DOHH2 (cell line): Measurements from ENCODE around the gene GATAD2B.

ENCODE experiments used
- H3F3A ChIP-seq: fragments of 200-600 bp; sonication (generic), shearing (Covaris generic); 2 replicates; pipeline ENCODE4 v1.6.0; 2016; ENCODE audit warnings: antibody characterized with exemption, mild to moderate bottlenecking; ENCODE audit not compliant: control insufficient read depth, insufficient read depth
- H3K27ac ChIP-seq: fragments of 200-600 bp; sonication (generic); 2 replicates; pipeline ENCODE4 v1.5.1; 2014; ENCODE audit warnings: low read depth, mild to moderate bottlenecking, low read length, moderate library complexity
- H3K27me3 ChIP-seq: fragments of 200-600 bp; sonication (generic); 2 replicates; pipeline ENCODE4 v1.6.1; 2014; ENCODE audit warnings: mild to moderate bottlenecking, low read length, mixed read lengths; ENCODE audit not compliant: control insufficient read depth
- H3K36me3 ChIP-seq: fragments of 200-600 bp; sonication (generic); 2 replicates; pipeline ENCODE4 v1.6.1; 2014; ENCODE audit warnings: mild to moderate bottlenecking, low read length, moderate library complexity, mixed read lengths; ENCODE audit not compliant: control insufficient read depth
- H3K4me1 ChIP-seq: fragments of 200-600 bp; sonication (generic); 2 replicates; pipeline ENCODE4 v1.6.1; 2014; ENCODE audit warnings: mild to moderate bottlenecking, low read length, mixed read lengths; ENCODE audit not compliant: control insufficient read depth
- H3K4me2 ChIP-seq: fragments of 200-600 bp; sonication (generic); 2 replicates; pipeline ENCODE4 v1.6.0; 2014; ENCODE audit warnings: mild to moderate bottlenecking, low read length, moderate library complexity
- H3K4me3 ChIP-seq: fragments of 200-600 bp; sonication (generic); 2 replicates; pipeline ENCODE4 v1.5.1; 2014; ENCODE audit warnings: mild to moderate bottlenecking, low read length, mixed read lengths
- H3K79me2 ChIP-seq: fragments of 200-600 bp; sonication (generic); 2 replicates; pipeline ENCODE4 v1.6.1; 2014; ENCODE audit warnings: mild to moderate bottlenecking, low read length, mixed read lengths; ENCODE audit not compliant: control insufficient read depth
- H3K9me2 ChIP-seq: fragments of 200-600 bp; sonication (generic); replicated peaks from 2 replicates; pipeline ENCODE4 v1.6.1; 2014; ENCODE audit warnings: mild to moderate bottlenecking, low read length, mixed read lengths; ENCODE audit not compliant: control insufficient read depth
- H3K9me3 ChIP-seq: fragments of 200-600 bp; sonication (generic); 2 replicates; pipeline ENCODE4 v1.6.1; 2014; ENCODE audit warnings: antibody characterized with exemption, low read length, mixed read lengths; ENCODE audit not compliant: control insufficient read depth, insufficient read depth
- H4K20me1 ChIP-seq: fragments of 200-600 bp; sonication (generic); 2 replicates; pipeline ENCODE4 v1.6.0; 2014; ENCODE audit warnings: low read depth, mild to moderate bottlenecking, antibody characterized with exemption, low read length, moderate library complexity; ENCODE audit not compliant: control insufficient read depth, insufficient read depth
- EZH2phosphoT487 ChIP-seq: fragments of 200-600 bp; sonication (generic); IDR thresholded peaks from 2 replicates; pipeline ENCODE4 v1.6.1; 2017; ENCODE audit warnings: borderline replicate concordance, mild to moderate bottlenecking, antibody characterized with exemption, low read length, moderate library complexity, mixed read lengths
- TF ChIP-seq, protein P1 (sequence below): fragments of 200-600 bp; sonication (generic); IDR thresholded peaks from one replicate; pipeline ENCODE4 v1.5.1; 2014; ENCODE audit warnings: antibody characterized with exemption, mild to moderate bottlenecking, low read depth, low read length; ENCODE audit not compliant: poor library complexity, severe bottlenecking

The GATAD2B gene

DNA sequence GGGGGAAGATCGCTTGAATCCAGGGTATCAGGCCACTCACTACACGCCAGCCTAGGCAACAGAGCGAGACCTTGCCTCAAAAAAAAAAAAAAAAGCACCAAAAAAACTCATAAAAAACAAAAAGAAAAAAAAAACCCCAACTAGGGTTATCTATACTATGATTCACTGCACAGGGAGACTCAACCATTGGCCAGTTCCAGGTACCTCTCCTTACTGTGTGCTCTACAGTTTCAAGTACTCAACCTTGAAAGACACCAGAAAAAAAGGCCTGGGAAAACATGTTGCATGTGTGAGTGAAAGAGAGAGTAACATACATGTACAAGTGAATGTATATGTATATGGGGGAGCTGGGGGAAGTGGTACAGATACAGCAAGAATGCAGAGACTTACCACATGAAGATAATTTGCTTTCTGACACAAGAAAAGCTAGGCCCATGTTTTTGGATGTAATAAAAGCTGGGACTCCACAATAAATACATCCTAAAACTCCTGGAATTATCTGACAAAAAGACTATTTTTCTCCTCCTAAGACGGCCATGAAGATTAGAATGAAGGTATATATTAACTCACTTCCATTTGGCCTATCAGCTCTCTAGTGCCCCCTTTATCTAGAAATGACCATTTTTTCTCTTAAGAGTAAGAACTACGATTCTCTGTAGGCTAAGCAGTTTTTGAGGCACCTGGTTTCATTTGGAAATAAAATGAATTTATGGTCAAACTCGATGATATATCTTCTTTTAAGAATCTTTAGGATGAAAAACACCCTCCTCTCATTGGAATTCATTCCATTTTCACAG is 95.4 kb downstream of the GATAD2B start:
- peaks cover 5% of the 10 kb centered on the region; the same call in 1 of the 2 replicates for H3F3A ChIP-seq
- H3K4me1 ChIP-seq, result peaks cover 25% of the 10 kb centered on the region
- H3K4me2 ChIP-seq, result no peak overlapping the region
- H4K20me1 ChIP-seq, result no peaks in the 10 kb centered on the region
- no peaks in the 10 kb centered on the region for H3K9me3 ChIP-seq
- H3K27me3 ChIP-seq, result no peaks in the 10 kb centered on the region
- H3K27ac ChIP-seq, result no peak overlapping the region
- no peak overlapping the region for H3K4me3 ChIP-seq
- peaks cover 43% of the 10 kb centered on the region for H3K36me3 ChIP-seq
- H3K9me2 ChIP-seq, result no peaks in the 10 kb centered on the region
- TF ChIP-seq, protein P1, sequence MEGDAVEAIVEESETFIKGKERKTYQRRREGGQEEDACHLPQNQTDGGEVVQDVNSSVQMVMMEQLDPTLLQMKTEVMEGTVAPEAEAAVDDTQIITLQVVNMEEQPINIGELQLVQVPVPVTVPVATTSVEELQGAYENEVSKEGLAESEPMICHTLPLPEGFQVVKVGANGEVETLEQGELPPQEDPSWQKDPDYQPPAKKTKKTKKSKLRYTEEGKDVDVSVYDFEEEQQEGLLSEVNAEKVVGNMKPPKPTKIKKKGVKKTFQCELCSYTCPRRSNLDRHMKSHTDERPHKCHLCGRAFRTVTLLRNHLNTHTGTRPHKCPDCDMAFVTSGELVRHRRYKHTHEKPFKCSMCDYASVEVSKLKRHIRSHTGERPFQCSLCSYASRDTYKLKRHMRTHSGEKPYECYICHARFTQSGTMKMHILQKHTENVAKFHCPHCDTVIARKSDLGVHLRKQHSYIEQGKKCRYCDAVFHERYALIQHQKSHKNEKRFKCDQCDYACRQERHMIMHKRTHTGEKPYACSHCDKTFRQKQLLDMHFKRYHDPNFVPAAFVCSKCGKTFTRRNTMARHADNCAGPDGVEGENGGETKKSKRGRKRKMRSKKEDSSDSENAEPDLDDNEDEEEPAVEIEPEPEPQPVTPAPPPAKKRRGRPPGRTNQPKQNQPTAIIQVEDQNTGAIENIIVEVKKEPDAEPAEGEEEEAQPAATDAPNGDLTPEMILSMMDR, result peak; percentile 48
- TF ChIP-seq EZH2phosphoT487, result no peak
- H3K79me2 ChIP-seq, result peaks cover 64% of the 10 kb centered on the region

DNA sequence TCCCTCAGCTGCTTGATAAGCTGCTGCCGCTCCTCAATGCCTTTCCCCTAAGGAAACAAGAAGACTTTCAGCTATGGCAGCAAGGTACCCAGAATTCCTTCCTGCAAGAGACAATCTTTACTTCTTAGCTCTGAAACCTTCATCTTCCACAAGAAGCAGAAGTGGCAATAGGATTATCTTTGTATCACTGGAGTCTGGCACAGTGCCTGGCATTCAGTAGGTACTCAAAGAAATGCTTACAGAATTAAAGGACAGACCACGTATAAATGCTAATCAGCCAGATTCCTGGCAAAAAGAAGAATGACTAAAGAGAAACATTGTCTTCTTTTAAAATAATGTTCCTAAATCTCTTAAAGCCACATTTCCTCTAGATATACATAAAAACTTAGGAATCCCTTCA is 103.9 kb downstream of the GATAD2B start:
- H3K9me3 ChIP-seq, result no peaks in the 10 kb centered on the region
- no peak overlapping the region for H3K4me2 ChIP-seq
- H3K79me2 ChIP-seq, result peaks cover 10% of the 10 kb centered on the region
- peaks cover 8% of the 10 kb centered on the region; the same call in 1 of the 2 replicates for H3F3A ChIP-seq
- peaks cover 53% of the 10 kb centered on the region for H3K36me3 ChIP-seq
- peaks cover 8% of the 10 kb centered on the region for H3K4me1 ChIP-seq
- no peaks in the 10 kb centered on the region for H3K9me2 ChIP-seq
- H4K20me1 ChIP-seq, result no peaks in the 10 kb centered on the region
- TF ChIP-seq, protein P1, result no peak
- TF ChIP-seq EZH2phosphoT487, result no peak
- H3K27me3 ChIP-seq, result no peaks in the 10 kb centered on the region
- H3K4me3 ChIP-seq, result no peak overlapping the region
- H3K27ac ChIP-seq, result no peak overlapping the region

DNA sequence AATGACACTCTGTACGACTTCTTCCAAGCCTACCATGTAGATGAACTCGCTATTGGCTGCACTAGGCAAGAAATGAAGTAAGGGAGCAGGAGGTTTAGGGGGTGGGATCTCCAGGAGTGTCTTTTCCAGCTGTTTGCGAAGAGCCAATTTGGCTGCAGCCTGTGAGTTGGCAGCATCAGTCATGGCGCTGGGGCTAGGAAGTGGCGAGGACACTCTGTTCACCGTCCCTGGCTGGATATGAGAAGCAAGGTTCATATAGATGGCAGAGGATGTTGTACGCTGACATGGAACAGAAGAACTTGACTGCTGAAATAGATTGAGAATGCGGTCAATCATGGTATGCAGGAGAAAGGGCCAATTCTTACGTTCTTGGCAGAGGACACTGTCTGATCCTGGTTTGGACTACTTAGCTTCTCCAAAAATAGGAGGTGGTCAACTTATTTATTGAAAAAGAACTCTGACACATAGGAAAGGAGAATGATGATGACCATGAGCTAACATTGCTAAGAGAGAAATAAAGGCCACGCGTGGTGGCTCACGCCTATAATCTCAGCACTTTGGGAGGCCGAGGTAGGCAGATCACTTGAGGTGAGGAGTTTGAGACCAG is 106.4 kb downstream of the GATAD2B start:
- Histone ChIP-seq H3F3A (peaks cover 8% of the 10 kb centered on the region), H3K27me3 (no peaks in the 10 kb centered on the region), H3K27ac (no peak overlapping the region), H3K79me2 (peaks cover 10% of the 10 kb centered on the region), H3K36me3 (peaks cover 77% of the 10 kb centered on the region), H3K9me3 (no peaks in the 10 kb centered on the region), H4K20me1 (no peaks in the 10 kb centered on the region), H3K4me2 (no peak overlapping the region), H3K4me1 (peaks cover under 1% of the 10 kb centered on the region), H3K9me2 (no peaks in the 10 kb centered on the region), H3K4me3 (no peak overlapping the region)
- TF ChIP-seq, protein P1, result no peak
- no peak for TF ChIP-seq EZH2phosphoT487
